Measurements from ENCODE around the gene SSR2.

GRCh38 chr1:156070548-156070947 lies 49.8 kb upstream of the SSR2 start:
- TF ChIP-seq POLR2AphosphoS5 (IDR thresholded peaks at IDR 0.05; ENCODE audit: low read depth) (no peak), EZH2 (IDR thresholded peaks at IDR 0.05; ENCODE audit: low read depth, unreplicated experiment) (no peak), CTCF (conservative IDR thresholded peaks at IDR 0.05; ENCODE audit: low read depth in 2 of 2) (no peak), REST (IDR thresholded peaks at IDR 0.05; ENCODE audit: unreplicated experiment) (no peak)
